Forelimb muscle (tissue), 1 donor: ENCODE results near the gene ADGRL3. TPM values are rescaled to one million over a fixed set of nuclear protein-coding genes. Genes with fewer than 3 reads are reported as not detected.
"Not testable (repeated sequence)": the region's sequence is repeated elsewhere in the genome, so short reads cannot be mapped to it uniquely, and the experiment has no call there.

Source experiments
- DNase-seq: peaks from one replicate; pipeline ENCODE4 v3.0.0-alpha.2; 2013; ENCODE audit warnings: low read depth
- polyA plus RNA-seq: library from polyadenylated mRNA; unstranded; fragments of 120-200 nt; gene quantifications from one replicate; pipeline ENCODE4 v1.2.1, GENCODE V29; 2013; ENCODE audit not compliant: insufficient read length

The ADGRL3 gene
- polyA plus RNA-seq, 1 donor: 19.5 TPM

GRCh38 chr4:61756937-61757336 is 556.8 kb downstream of the ADGRL3 start:
- not testable (repeated sequence) for DNase-seq

DNA sequence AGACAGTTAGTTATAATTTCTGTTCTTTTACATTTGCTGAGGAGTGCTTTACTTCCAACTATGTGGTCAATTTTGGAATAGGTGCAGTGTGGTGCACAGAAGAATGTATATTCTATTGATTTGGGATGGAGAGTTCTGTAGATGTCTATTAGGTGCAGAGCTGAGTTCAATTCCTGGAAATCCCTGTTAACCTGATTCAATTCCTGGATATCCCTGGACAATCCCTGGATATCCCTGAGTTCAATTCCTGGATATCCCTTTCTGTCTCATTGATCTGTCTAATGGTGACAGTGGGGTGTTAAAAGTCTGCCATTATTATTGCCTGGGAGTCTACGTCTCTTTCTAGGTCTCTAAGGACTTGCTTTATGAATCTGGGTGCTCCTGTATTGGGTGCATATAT is 557.9 kb downstream of the ADGRL3 start:
- DNase-seq: not testable (repeated sequence)

- not testable (repeated sequence) for DNase-seq
Measured at GRCh38 chr4:61758596-61758995, 558.5 kb downstream of the ADGRL3 start.

DNA sequence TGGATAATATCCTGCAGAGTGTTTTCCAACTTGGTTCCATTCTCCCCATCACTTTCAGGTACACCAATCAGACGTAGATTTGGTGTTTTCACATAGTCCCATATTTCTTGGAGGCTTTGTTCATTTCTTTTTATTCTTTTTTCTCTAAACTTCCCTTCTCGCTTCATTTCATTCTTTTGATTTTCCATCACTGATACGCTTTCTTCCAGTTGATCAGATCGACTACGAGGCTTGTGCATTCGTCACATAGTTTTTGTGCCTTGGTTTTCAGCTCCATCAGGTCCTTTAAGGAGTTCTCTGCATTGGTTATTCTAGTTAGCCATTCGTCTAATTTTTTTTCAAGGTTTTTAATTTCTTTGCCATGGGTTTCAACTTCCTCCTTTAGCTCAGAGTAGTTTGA is 559.1 kb downstream of the ADGRL3 start:
- not testable (repeated sequence) for DNase-seq

- not testable (repeated sequence) for DNase-seq
Measured at GRCh38 chr4:61759885-61760284, 559.8 kb downstream of the ADGRL3 start.

DNA sequence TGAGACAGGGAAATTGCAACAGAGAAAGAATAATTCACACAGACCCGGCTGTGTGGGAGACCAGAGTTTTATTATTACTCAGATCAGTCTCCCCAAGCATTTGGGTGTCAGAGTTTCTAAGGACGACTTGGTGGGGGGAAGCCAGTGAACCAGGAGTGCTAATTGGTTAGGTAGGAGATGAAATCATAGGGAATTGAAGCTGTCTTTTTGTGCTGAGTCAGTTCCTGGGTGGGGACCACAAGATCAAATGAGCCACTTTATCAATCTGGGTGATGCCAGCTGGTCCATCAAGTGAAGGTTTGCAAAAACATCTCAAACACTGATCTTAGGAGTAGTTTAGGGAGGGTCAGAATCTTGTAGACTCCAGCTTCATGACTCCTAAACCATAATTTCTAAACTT is 560.7 kb downstream of the ADGRL3 start:
- no peak for DNase-seq

DNA sequence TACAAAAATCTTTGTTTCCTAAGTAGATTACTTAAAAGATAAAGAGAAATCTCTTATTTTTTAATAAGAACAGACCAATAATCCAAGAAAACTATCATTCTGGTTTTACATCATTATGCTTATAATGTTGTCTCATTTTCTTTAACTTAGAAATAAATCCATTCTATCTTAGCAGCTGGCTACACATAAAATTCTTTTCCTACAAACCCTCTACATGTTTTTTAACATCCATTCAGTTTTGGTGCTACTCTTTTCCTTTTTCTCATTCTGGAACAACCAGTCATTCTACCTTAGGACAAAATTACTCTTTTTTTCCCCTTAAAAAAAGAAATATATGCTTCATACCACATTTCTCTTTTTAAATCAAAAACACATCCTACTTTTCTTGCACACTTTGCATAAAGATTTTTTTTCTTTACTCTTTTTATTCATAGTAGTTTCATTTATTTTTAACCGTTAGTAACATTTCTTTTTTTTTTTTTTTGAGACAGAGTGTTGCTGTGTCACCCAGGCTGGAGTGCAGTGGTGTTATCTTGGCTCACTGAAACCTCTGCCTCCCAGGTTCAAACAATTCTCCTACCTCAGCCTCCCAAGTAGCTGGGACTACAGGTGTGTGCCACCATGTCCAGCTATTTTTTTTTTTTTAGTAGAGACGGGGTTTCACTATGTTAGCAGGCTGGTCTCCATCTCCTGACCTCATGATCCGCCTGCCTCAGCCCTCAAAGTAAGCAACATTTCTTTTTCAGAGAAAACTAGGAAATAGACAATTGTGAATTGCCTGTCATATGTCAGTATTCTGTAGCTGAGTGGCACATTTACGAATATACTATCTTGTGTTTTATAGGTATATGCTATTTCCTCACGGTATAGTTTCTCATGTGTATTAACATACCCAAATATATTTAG is 562.8 kb downstream of the ADGRL3 start:
- DNase-seq: no peak

DNA sequence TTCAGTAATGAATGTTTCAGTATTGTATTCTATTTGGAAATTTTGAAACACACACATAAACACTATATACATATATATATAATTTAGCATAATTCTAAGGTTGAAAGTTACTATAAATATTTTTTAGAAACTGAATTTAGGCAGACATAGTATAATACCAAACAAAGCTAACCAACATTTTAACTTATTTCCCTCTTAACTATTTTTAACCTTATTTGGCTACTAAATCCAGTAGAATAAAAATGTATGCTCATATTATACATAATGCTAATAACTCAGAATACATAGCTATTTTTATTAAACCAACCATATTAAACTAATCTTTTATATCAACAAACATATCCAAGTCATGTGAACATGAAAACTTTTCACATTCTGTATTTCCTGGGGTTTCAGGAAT is 563.6 kb downstream of the ADGRL3 start:
- DNase-seq: no peak

DNA sequence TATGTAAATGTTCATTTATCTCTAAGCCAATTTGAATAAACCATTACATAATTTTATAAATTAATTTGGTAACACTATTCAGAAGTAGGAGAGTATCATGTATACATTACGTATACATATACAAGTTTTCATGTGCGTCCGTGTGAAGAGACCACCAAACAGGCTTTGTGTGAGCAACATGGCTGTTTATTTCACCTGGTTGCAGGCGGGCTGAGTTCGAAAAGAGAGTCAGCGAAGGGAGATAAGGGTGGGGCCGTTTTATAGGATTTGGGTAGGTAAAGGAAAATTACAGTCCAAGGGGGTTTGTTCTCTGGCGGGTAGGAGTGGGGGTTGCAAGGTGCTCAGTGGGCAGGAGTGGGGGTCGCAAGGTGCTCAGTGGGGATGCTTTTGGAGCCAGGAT is 564.0 kb downstream of the ADGRL3 start:
- not testable (repeated sequence) for DNase-seq

DNA sequence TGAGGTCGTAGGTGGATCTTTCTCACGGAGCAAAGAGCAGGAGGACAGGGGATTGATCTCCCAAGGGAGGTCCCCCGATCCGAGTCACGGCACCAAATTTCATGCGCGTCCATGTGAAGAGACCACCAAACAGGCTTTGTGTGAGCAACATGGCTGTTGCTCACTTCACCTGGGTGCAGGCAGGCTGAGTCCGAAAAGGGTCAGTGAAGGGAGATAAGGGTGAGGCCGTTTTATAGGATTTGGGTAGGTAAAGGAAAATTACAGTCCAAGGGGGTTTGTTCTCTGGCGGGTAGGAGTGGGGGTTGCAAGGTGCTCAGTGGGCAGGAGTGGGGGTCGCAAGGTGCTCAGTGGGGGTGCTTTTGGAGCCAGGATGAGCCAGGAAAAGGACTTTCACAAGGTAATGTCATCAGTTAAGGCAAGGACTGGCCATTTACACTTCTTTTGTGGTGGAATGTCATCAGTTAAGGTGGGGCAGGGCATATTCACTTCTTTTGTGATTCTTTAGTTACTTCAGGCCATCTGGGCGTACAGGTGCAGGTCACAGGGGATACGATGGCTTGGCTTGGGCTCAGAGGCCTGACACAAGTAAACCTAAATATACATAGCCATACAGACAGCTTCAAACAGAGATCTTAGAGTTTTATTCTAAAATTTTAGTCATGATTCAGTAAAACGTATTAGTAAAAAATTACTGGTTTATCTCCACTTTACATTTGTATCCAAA is 569.5 kb downstream of the ADGRL3 start:
- DNase-seq: not testable (repeated sequence)

DNA sequence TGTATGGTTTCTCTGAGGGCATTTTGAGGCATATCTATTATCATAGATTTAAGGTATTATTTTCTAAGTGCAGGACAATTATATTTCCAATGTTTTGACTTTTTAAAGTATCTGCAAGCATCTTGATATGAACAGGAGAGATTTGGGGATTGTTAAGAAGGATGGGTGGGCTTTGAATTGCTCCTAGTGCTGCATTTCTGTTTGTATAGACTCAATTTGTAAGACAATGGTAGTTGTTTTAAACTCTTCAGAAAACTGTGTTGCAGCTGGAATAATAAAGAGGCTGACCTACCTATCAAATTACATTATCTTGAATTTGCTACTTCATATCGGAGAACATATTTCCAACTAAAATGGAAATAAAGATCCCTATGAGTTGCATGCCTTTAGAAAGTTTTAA is 570.3 kb downstream of the ADGRL3 start:
- DNase-seq: no peak

GRCh38 chr4:61771056-61771455 is 570.9 kb downstream of the ADGRL3 start:
- no peak for DNase-seq

- DNase-seq: no peak
Measured at GRCh38 chr4:61772126-61772525, 572.0 kb downstream of the ADGRL3 start.

DNA sequence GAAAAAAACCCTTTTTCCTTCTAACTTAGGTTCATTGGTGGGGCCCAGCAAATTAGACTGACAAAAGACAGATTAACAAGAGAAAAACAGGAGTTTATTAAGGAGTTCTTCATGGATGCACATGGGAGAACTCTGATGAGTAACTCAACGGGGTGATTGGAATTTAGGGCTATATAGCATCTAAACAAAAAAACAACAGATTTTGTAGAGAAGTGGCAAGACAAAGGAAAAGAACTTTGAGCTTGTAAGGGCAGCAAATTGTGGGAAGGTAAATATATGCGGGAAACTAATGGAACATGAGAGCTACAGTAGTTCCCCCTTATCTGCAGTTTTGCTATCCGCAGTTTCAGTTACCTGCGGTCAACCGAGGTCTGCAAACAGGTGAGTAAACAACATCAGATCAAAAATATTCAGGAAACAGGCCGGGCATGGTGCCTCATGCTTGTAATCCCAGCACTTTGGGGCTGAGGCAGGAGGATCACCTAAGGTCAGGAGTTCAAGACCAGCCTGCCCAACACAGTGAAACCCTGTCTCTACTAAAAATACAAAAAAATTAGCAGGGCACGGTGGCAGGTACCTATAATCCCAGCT is 573.6 kb downstream of the ADGRL3 start:
- DNase-seq: no peak

DNA sequence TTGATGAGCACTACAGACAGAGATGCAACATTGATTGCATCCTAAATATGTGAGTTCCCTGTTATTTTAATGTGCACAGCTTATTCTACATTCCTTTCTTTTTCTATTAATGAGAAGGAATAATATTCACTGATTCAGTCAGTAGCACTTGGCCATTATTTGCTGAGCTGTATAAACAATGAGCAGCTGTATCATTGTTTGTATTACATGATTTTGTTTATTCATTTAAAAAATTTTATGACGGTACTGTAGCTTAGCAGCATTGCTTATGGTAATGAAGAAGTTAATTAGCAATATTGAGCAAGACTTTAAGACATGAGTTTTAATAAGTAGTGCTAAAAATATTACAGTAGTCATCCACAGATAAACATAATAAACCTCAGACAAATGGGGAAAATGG is 582.0 kb downstream of the ADGRL3 start:
- no peak for DNase-seq

DNA sequence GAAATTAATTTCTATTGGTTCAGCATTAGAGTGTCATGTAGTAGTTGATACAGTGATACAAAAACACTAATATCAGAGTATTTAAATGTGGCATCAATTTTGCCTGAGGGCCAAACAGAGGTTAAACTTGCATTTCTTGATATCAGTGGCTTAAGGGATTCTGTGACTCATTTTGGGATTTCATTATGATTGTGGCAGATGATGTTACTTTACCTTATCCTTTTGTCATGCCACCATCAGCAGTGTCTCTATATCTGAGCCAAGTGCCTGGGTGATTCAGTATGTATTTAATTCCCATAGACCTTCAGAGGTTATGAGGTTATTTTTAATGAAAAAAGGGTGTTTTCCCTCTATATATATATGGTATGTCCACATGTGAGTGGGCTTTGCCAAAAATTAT is 582.9 kb downstream of the ADGRL3 start:
- no peak for DNase-seq

- DNase-seq: no peak
Measured at GRCh38 chr4:61785761-61786160, 585.6 kb downstream of the ADGRL3 start.

DNA sequence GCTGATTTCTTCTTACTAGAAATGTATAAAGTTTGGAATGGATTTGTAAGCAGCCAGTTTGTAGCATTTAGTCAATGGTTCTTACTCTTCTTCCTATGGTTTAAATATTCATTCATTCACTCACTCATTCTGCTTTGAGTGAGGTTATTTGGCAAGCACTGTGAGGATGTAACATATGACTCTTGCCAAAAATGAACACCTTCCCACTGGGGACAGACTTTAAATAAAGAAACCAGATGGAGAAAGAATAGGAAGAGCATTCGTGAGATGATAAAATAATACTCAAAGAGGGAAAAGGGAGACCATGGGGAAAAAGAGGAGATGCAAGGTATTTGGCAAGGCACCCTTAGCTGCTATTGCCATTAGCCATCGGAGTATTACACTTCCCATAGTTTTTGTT is 586.1 kb downstream of the ADGRL3 start:
- DNase-seq: peak; percentile 20

- no peak for DNase-seq
Measured at GRCh38 chr4:61795998-61796397, 595.9 kb downstream of the ADGRL3 start.

DNA sequence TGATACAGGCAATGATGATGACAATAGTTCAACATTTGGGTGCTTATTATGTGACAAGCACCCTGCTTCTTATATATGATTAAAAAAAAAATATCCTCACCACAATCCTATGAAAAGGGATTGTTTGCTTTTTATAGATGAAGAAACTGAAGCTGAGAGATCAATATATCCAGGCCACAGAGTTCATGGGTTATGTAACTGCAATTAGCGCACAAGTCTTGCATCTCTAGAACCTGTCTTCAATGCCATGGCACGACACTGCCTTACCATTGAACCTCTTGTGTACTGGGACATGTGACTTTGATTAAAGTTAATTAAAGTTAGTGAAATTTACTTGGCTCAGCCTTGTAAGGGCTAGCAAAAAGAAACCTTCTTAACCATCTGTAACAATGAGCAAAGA is 599.7 kb downstream of the ADGRL3 start:
- DNase-seq: no peak

DNA sequence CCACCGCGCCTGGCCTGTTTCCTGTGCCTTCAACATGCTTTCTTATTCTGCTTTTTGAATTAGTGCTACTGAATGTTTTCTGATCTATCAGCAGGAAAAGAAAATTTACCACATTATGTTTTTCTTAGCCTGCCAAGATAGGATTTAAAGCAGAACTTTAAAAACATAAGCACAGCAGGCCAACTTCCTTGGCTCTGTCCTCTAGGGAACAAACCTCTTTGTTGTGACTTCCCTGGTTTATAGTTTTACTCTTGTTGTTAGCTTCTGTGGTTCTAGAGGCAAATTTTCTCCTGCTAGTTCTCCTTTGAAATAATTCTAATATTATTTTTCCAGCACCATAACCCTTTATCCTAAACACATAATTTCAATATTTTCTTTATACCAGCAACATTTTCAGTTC is 605.1 kb downstream of the ADGRL3 start:
- no peak for DNase-seq

- DNase-seq: no peak
Measured at GRCh38 chr4:61805979-61806378, 605.9 kb downstream of the ADGRL3 start.

DNA sequence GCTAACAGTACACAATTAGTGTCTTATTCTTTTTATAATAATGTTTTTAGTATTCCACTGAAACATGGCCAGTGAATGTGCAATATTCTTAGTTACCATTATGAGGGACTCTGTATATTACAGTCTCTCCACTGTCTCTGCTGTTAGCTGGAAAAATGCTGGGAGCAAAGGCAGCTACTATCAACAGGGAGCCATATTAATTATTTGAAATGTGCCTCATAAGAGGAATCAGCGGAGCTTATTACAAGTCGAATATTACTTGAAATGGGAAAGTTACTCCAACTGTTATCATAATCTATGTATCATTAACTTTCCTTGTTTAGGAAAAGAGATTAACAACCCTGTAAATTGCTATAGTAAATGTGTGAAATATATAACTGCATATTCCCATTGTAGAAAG is 612.0 kb downstream of the ADGRL3 start:
- DNase-seq: no peak
